Neural progenitor cell (in vitro differentiated cells): ENCODE data around the gene KATNAL1. TPM values are rescaled to one million over a fixed set of nuclear protein-coding genes. Genes with fewer than 3 reads are reported as not detected.
A peak's percentile ranks its signal among the peaks of the same experiment; 100 is the strongest.

Experiments
- DNase-seq: peaks from one replicate; pipeline ENCODE4 v3.0.0-alpha.2; 2016; ENCODE audit warnings: low spot score
- H2AFZ ChIP-seq: fragments of 200-600 bp; sonication (generic); replicated peaks from 2 replicates; pipeline ENCODE4 v1.6.1; 2016; ENCODE audit warnings: antibody characterized with exemption
- H3F3A ChIP-seq: fragments of 200-600 bp; sonication (generic); 2 replicates; pipeline ENCODE4 v1.6.1; 2016; ENCODE audit warnings: antibody characterized with exemption, low read depth
- H3K27ac ChIP-seq: fragments of 200-600 bp; sonication (generic); 2 replicates; pipeline ENCODE4 v1.5.1; 2016; ENCODE audit warnings: mild to moderate bottlenecking
- H3K27me3 ChIP-seq: fragments of 200-600 bp; sonication (generic); 2 replicates; pipeline ENCODE4 v1.6.1; 2016; ENCODE audit warnings: mild to moderate bottlenecking, moderate library complexity
- H3K36me3 ChIP-seq: fragments of 200-600 bp; sonication (generic); 2 replicates; pipeline ENCODE4 v1.5.1; 2016
- H3K4me1 ChIP-seq: fragments of 200-600 bp; sonication (generic); 2 replicates; pipeline ENCODE4 v1.6.1; 2016; ENCODE audit warnings: mixed run types
- H3K4me2 ChIP-seq: fragments of 200-600 bp; sonication (generic); 2 replicates; pipeline ENCODE4 v1.6.1; 2016
- H3K4me3 ChIP-seq: fragments of 200-600 bp; sonication (generic); 2 replicates; pipeline ENCODE4 v1.5.1; 2016
- H3K79me2 ChIP-seq: fragments of 200-600 bp; sonication (generic); 2 replicates; pipeline ENCODE4 v1.6.1; 2016; ENCODE audit warnings: low read depth
- H3K9ac ChIP-seq: fragments of 200-600 bp; sonication (generic); 2 replicates; pipeline ENCODE4 v1.6.1; 2016
- H3K9me3 ChIP-seq: fragments of 200-600 bp; sonication (generic); 2 replicates; pipeline ENCODE4 v1.5.1; 2016; ENCODE audit warnings: low read depth
- H4K20me1 ChIP-seq: fragments of 200-600 bp; sonication (generic); 2 replicates; pipeline ENCODE4 v1.6.1; 2016; ENCODE audit warnings: low read depth
- H3K27ac Mint-ChIP-seq: 3 replicates; pipeline ENCODE4 v1.8.0; 2021; ENCODE audit warnings: mixed read lengths
- H3K27me3 Mint-ChIP-seq: 2 replicates; pipeline ENCODE4 v1.8.0; 2022; ENCODE audit warnings: low read depth, mild to moderate bottlenecking, inconsistent platforms, moderate library complexity, mixed read lengths; ENCODE audit not compliant: insufficient read depth
- H3K36me3 Mint-ChIP-seq: 3 replicates; pipeline ENCODE4 v1.8.0; 2021; ENCODE audit warnings: mixed read lengths
- H3K4me1 Mint-ChIP-seq: 3 replicates; pipeline ENCODE4 v1.8.0; 2021; ENCODE audit warnings: mixed read lengths
- H3K4me3 Mint-ChIP-seq: 3 replicates; pipeline ENCODE4 v1.8.0; 2021; ENCODE audit warnings: mild to moderate bottlenecking, moderate library complexity, mixed read lengths
- H3K9me3 Mint-ChIP-seq: 3 replicates; pipeline ENCODE4 v1.8.0; 2020; ENCODE audit warnings: mixed read lengths
- CTCF ChIP-seq: fragments of 200-600 bp; sonication (generic); IDR thresholded peaks from 2 replicates; pipeline ENCODE4 v1.5.1; 2017; ENCODE audit warnings: antibody characterized with exemption, mild to moderate bottlenecking
- EZH2 ChIP-seq: fragments of 200-600 bp; sonication (generic); IDR thresholded peaks from 2 replicates; pipeline ENCODE4 v1.6.1; 2017; ENCODE audit warnings: antibody characterized with exemption, mild to moderate bottlenecking, moderate library complexity
- EZH2phosphoT487 ChIP-seq: fragments of 200-600 bp; sonication (generic); IDR thresholded peaks from 2 replicates; pipeline ENCODE4 v1.6.1; 2017; ENCODE audit warnings: antibody characterized with exemption
- total RNA-seq: library from RNA; depleted of rRNA; stranded (reverse); fragments of >200 nt; gene quantifications from 2 replicates; pipeline ENCODE4 v1.2.3, GENCODE V29; 2015; ENCODE audit warnings: low replicate concordance

KATNAL1 gene
- total RNA-seq, 1 donor from 2014 or later, result 33.6 TPM

GRCh38 chr13:30334663-30335386 is 27.5 kb upstream of the KATNAL1 start:
- H3K9me3 Mint-ChIP-seq, result peaks cover 2% of the 10 kb centered on the region
- Histone ChIP-seq H3K4me2 (no peak overlapping the region), H2AFZ (no peak overlapping the region), H3K4me1 (no peaks in the 10 kb centered on the region), H3K27ac (no peak overlapping the region), H3F3A (no peaks in the 10 kb centered on the region), H4K20me1 (no peaks in the 10 kb centered on the region), H3K79me2 (no peaks in the 10 kb centered on the region), H3K9ac (no peak overlapping the region), H3K4me3 (no peak overlapping the region), H3K36me3 (no peaks in the 10 kb centered on the region), H3K27me3 (no peaks in the 10 kb centered on the region), H3K9me3 (no peaks in the 10 kb centered on the region)
- no peak overlapping the region for H3K4me3 Mint-ChIP-seq
- peaks cover 10% of the 10 kb centered on the region for H3K4me1 Mint-ChIP-seq
- TF ChIP-seq EZH2 (no peak), CTCF (peak; percentile 71)
- peaks cover 10% of the 10 kb centered on the region for H3K27me3 Mint-ChIP-seq
- peak; percentile 64 for DNase-seq
- no peak overlapping the region for H3K27ac Mint-ChIP-seq
- H3K36me3 Mint-ChIP-seq, result no peaks in the 10 kb centered on the region

- peaks cover 10% of the 10 kb centered on the region for H3K4me1 Mint-ChIP-seq
- Histone ChIP-seq H3K4me1 (no peaks in the 10 kb centered on the region), H3K9ac (no peak overlapping the region), H3K4me3 (no peak overlapping the region), H3K27me3 (no peaks in the 10 kb centered on the region), H2AFZ (no peak overlapping the region), H3K27ac (no peak overlapping the region), H3K79me2 (no peaks in the 10 kb centered on the region), H3K36me3 (no peaks in the 10 kb centered on the region), H3K9me3 (no peaks in the 10 kb centered on the region), H3F3A (no peaks in the 10 kb centered on the region), H3K4me2 (no peak overlapping the region), H4K20me1 (no peaks in the 10 kb centered on the region)
- TF ChIP-seq EZH2phosphoT487 (no peak), CTCF (no peak), EZH2 (no peak)
- H3K4me3 Mint-ChIP-seq, result no peak overlapping the region
- H3K36me3 Mint-ChIP-seq, result no peaks in the 10 kb centered on the region
- DNase-seq, result no peak
- H3K27me3 Mint-ChIP-seq, result peaks cover 10% of the 10 kb centered on the region
- no peak overlapping the region for H3K27ac Mint-ChIP-seq
- peaks cover 2% of the 10 kb centered on the region for H3K9me3 Mint-ChIP-seq
Measured at GRCh38 chr13:30333616-30334015, 26.3 kb upstream of the KATNAL1 start.

- Histone ChIP-seq H3K4me2 (no peak overlapping the region), H3F3A (no peaks in the 10 kb centered on the region), H3K27ac (no peak overlapping the region), H3K36me3 (no peaks in the 10 kb centered on the region), H3K4me3 (no peak overlapping the region), H2AFZ (no peak overlapping the region), H3K9me3 (no peaks in the 10 kb centered on the region), H3K79me2 (no peaks in the 10 kb centered on the region), H3K9ac (no peak overlapping the region), H3K4me1 (no peaks in the 10 kb centered on the region), H3K27me3 (no peaks in the 10 kb centered on the region), H4K20me1 (no peaks in the 10 kb centered on the region)
- H3K4me3 Mint-ChIP-seq, result no peak overlapping the region
- no peaks in the 10 kb centered on the region for H3K36me3 Mint-ChIP-seq
- H3K27ac Mint-ChIP-seq, result no peak overlapping the region
- H3K9me3 Mint-ChIP-seq, result peaks cover 2% of the 10 kb centered on the region
- H3K4me1 Mint-ChIP-seq, result peaks cover 10% of the 10 kb centered on the region
- DNase-seq, result no peak
- peaks cover 10% of the 10 kb centered on the region for H3K27me3 Mint-ChIP-seq
- TF ChIP-seq CTCF (no peak), EZH2 (no peak), EZH2phosphoT487 (no peak)
Measured at GRCh38 chr13:30332456-30333143, 25.2 kb upstream of the KATNAL1 start.
